GM12878 (cell line): ENCODE results near the gene ATP1A3. TPM values are rescaled to one million over a fixed set of nuclear protein-coding genes. Genes with fewer than 3 reads are reported as not detected.

Experiments used
- ATAC-seq: fragments of 200-7000 bp; cut with Tn5 transposase; 3 replicates; pipeline ENCODE4 v1.9.1; 2020; ENCODE audit warnings: mild to moderate bottlenecking, moderate library complexity
- BruUV-seq: library from RNA; stranded (reverse); fragments of 400-500 nt; replicated peaks from 2 replicates; lab custom pipeline; 2021; lab: Mats Ljungman, UMichigan
- CTCF ChIA-PET: fragments of 300-600 bp; sonication (Branson Sonifier 250); formaldehyde crosslinking; extraction: SDS; loops from one replicate; lab custom pipeline; 2021; ENCODE audit warnings: inconsistent platforms; lab: Yijun Ruan, JAX
- POLR2A ChIA-PET: fragments of 350-600 bp; formaldehyde crosslinking; extraction: SDS; loops from one replicate; lab custom pipeline; 2021; ENCODE audit warnings: inconsistent platforms; lab: Charles Lee
- RAD21 ChIA-PET: fragments of 300-600 bp; sonication (Branson Sonifier 250); formaldehyde crosslinking; loops from one replicate; lab custom pipeline; 2023; ENCODE audit warnings: antibody characterized with exemption; ENCODE audit not compliant: unreplicated experiment; lab: Charles Lee
- SMC1A ChIA-PET: fragments of 300-600 bp; sonication (Branson Sonifier 250); formaldehyde crosslinking; loops from one replicate; lab custom pipeline; 2023; ENCODE audit not compliant: unreplicated experiment, uncharacterized antibody; lab: Charles Lee
- DNase-seq: peaks from one replicate; pipeline ENCODE4 v3.0.0-alpha.2; 2011; ENCODE audit warnings: low read depth, low spot score
- FAIRE-seq: peaks from 3 replicates; lab custom pipeline; 2011; peaks lifted over from hg19 to GRCh38; lab: Jason Lieb, UNC
- H2AFZ ChIP-seq: 2 replicates; pipeline ENCODE4 v1.6.0; 2011; ENCODE audit warnings: low read depth, low read length, control low read depth; ENCODE audit not compliant: control insufficient read depth
- H3K27ac ChIP-seq: 2 replicates; pipeline ENCODE4 v1.5.1; 2011; ENCODE audit warnings: control low read depth; ENCODE audit not compliant: control insufficient read depth, insufficient read depth
- H3K27me3 ChIP-seq, 2 experiments: replicated peaks in 1 of 2; 2 replicates each; pipeline versions ENCODE4 v1.6.0 to v1.6.1; 2011; ENCODE audit warnings: low read length in 1 of 2; ENCODE audit not compliant: control insufficient read depth in 2 of 2, insufficient read depth in 2 of 2
- H3K36me3 ChIP-seq, 2 experiments: 2 replicates each; pipeline ENCODE4 v1.5.1; 2011; ENCODE audit warnings: low read length in 1 of 2; ENCODE audit not compliant: control insufficient read depth in 2 of 2, insufficient read depth in 2 of 2
- H3K4me1 ChIP-seq: 2 replicates; pipeline ENCODE4 v1.6.1; 2011; ENCODE audit warnings: mild to moderate bottlenecking, low read length, moderate library complexity, mixed read lengths; ENCODE audit not compliant: control insufficient read depth, insufficient read depth
- H3K4me2 ChIP-seq: 2 replicates; pipeline ENCODE4 v1.6.0; 2011; ENCODE audit warnings: control low read depth; ENCODE audit not compliant: control insufficient read depth, insufficient read depth
- H3K4me3 ChIP-seq: fragments of 200-600 bp; sonication (generic); 2 replicates; pipeline ENCODE4 v1.5.1; 2016
- H3K79me2 ChIP-seq: 2 replicates; pipeline ENCODE4 v1.6.0; 2011; ENCODE audit warnings: low read length; ENCODE audit not compliant: control insufficient read depth, insufficient read depth
- H3K9ac ChIP-seq: 2 replicates; pipeline ENCODE4 v1.8.0; 2011; ENCODE audit warnings: low read length, control low read depth, mixed read lengths; ENCODE audit not compliant: control insufficient read depth, insufficient read depth
- H3K9me3 ChIP-seq: replicated peaks from 3 replicates; pipeline ENCODE4 v1.5.1; 2011; ENCODE audit warnings: mild to moderate bottlenecking, low read length; ENCODE audit not compliant: control insufficient read depth, insufficient read depth
- H4K20me1 ChIP-seq: 2 replicates; pipeline ENCODE4 v1.6.0; 2011; ENCODE audit not compliant: control insufficient read depth, insufficient read depth
- FOXM1 ChIP-seq: IDR thresholded peaks from 2 replicates; pipeline ENCODE4 v1.6.1; 2012; ENCODE audit warnings: low read depth, mild to moderate bottlenecking, inconsistent platforms, low read length, moderate library complexity
- HCFC1 ChIP-seq: fragments of 150-350 bp; IDR thresholded peaks from 2 replicates; pipeline ENCODE4 v1.6.1; 2014; ENCODE audit warnings: low read length
- IKZF2 ChIP-seq, 2 experiments: fragments of 450-650 bp; IDR thresholded peaks; 2 replicates each; pipeline ENCODE4 v1.6.1; 2017; ENCODE audit warnings: mild to moderate bottlenecking in 2 of 2, moderate library complexity in 2 of 2
- JUNB ChIP-seq: IDR thresholded peaks from 2 replicates; pipeline ENCODE4 v1.6.1; 2016; ENCODE audit warnings: antibody characterized with exemption, mild to moderate bottlenecking
- LARP7 ChIP-seq: fragments of 450-650 bp; IDR thresholded peaks from 2 replicates; pipeline ENCODE4 v1.6.1; 2017; ENCODE audit warnings: mild to moderate bottlenecking
- MTA2 ChIP-seq: fragments of 450-650 bp; IDR thresholded peaks from 2 replicates; pipeline ENCODE4 v1.6.1; 2016; ENCODE audit warnings: low read depth, mild to moderate bottlenecking, moderate library complexity
- MXI1 ChIP-seq: fragments of 150-350 bp; IDR thresholded peaks from 2 replicates; pipeline ENCODE4 v1.6.1; 2011; ENCODE audit warnings: low read depth, mild to moderate bottlenecking, inconsistent platforms, low read length, improper control_type of control experiment
- NFYB ChIP-seq: IDR thresholded peaks from 2 replicates; pipeline ENCODE4 v1.6.1; 2011; ENCODE audit warnings: low read depth, mild to moderate bottlenecking, low read length, improper control_type of control experiment, moderate library complexity; ENCODE audit not compliant: insufficient read depth
- POLR2A ChIP-seq: IDR thresholded peaks from 2 replicates; pipeline ENCODE4 v1.6.1; 2011; ENCODE audit warnings: low read depth, mild to moderate bottlenecking, low read length
- POLR2AphosphoS2 ChIP-seq: IDR thresholded peaks from 2 replicates; pipeline ENCODE4 v1.6.1; 2011; ENCODE audit warnings: low read depth, mild to moderate bottlenecking, low read length, improper control_type of control experiment, moderate library complexity
- POU2F2 ChIP-seq: IDR thresholded peaks from 3 replicates; pipeline ENCODE4 v1.6.1; 2011; ENCODE audit warnings: low read depth, mild to moderate bottlenecking, low read length, borderline replicate concordance
- RAD51 ChIP-seq: fragments of 450-650 bp; IDR thresholded peaks from 2 replicates; pipeline ENCODE4 v1.6.1; 2016; ENCODE audit warnings: moderate library complexity, mild to moderate bottlenecking, inconsistent platforms
- ZNF217 ChIP-seq: fragments of 450-650 bp; IDR thresholded peaks from 2 replicates; pipeline ENCODE4 v1.6.1; 2017; ENCODE audit warnings: antibody characterized with exemption, mild to moderate bottlenecking
- WGBS: methylation state at CpG from one replicate; pipeline ENCODE4 v1.1.6; 2016; ENCODE audit warnings: low lambda C conversion rate; ENCODE audit not compliant: insufficient replicate concordance, insufficient coverage; ENCODE audit errors: missing lambda C conversion rate; 5-methylcytosine and 5-hydroxymethylcytosine counted together
- in situ Hi-C: fragments of 300-500 bp; cut with MboI; formaldehyde crosslinking; loops from 9 replicates; pipeline ENCODE4 v1.14.3; 2018; ENCODE audit warnings: mixed read lengths
- intact Hi-C: fragments of 100-400 bp; cut with micrococcal nuclease; formaldehyde crosslinking; loops from one replicate; pipeline ENCODE4 v1.14.2; 2022; ENCODE audit not compliant: unreplicated experiment
- polyA plus RNA-seq, 11 experiments: library from polyadenylated mRNA; depleted of rRNA in 4 of 11; unstranded in 6 of 11; stranded (reverse) in 5 of 11; fragments of >200 nt; fragmentation: Nextera tagmentation in 4 of 11; fragmentation: Illumina TruSeq in 1 of 11; extraction: Ambion mirVana in 4 of 11; extraction: Trizol in 1 of 11; gene quantifications; 1 replicate in 1 of 11; 2 replicates in 10 of 11; pipeline versions ENCODE4 v1.2.1 to v1.2.3, GENCODE V29; 2011 to 2016; ENCODE audit warnings: inconsistent platforms in 2 of 11, missing spikeins in 2 of 11, low read depth in 1 of 11
- total RNA-seq, 4 experiments: library from RNA; depleted of rRNA in 3 of 4; stranded (reverse); fragments of >200 nt in 3 of 4; fragmentation: Illumina TruSeq in 1 of 4; extraction: Trizol in 1 of 4; gene quantifications; 2 replicates each; pipeline versions ENCODE4 v1.2.1 to v1.2.3, GENCODE V29; 2013 to 2021
- TF ChIP-seq, protein P1 (sequence below): fragments of 450-650 bp; formaldehyde crosslinking; IDR thresholded peaks from 2 replicates; pipeline ENCODE4 v1.4.0; 2022; ENCODE audit warnings: mild to moderate bottlenecking, moderate library complexity
- TF ChIP-seq, protein P2 (sequence below): fragments of 450-650 bp; IDR thresholded peaks from 2 replicates; pipeline ENCODE4 v1.6.1; 2017; ENCODE audit warnings: borderline replicate concordance
- TF ChIP-seq, protein P3 (sequence below): IDR thresholded peaks from 2 replicates; pipeline ENCODE4 v1.6.1; 2012; ENCODE audit warnings: low read length, inconsistent platforms

Gene ATP1A3
- total and polyA plus RNA-seq, 10 of the 15 experiments (the other 5 are each of a cell fraction or from before 2014, with no cell fraction given), result 0.17 to 0.86 (median 0.32) TPM; not detected in 2

DNA sequence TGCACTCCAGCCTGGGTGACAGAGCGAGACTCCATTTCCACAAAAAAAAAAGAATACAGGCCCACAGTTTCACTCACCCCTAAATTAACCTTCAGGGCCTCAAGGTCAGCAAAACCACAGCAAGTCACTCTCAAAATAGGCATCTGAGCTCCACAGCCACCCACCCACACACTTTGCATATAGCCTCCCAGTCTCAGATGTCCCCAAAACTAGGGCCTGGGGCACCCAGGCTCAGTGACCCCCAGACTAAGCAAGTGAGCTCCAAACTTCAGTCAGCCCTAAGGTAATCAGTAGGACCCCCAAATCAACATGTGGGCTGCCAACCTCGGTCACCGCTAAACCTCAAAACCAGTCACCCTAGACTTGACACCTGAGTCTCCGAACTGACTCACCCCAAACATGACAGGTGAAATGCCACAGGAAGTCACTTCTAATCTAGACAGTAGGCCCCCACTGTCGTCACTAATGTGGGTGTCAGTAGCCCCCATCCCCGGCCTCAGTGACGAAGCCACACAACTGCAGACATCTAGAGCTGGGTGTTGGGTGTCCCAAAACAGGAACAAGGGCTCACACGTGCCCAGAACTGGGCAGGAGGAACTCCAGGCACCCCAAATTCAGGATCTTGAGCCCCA, 48.8 kb downstream of the ATP1A3 start:
- in situ Hi-C loops (loop anchor here (5.0 to 25.0 kb wide), 2 partner anchors 73 to 1817 kb away; partner anchors contain the start of gene SMG9), intact Hi-C loops (loop anchor here (2.0 kb wide), 2 partner anchors 60 to 68 kb away; partner anchors contain the start of gene CD79A)
- no TSS peak for BruUV-seq
- Histone ChIP-seq H3K36me3 (no peaks in the 10 kb centered on the region), H3K27me3 (no peaks in the 10 kb centered on the region), H3K4me1 (peaks cover 47% of the 10 kb centered on the region), H2AFZ (no peak overlapping the region; the same call in 1 of the 2 replicates), H3K9ac (peak overlapping the region; percentile 65), H3K4me3 (no peak overlapping the region; the same call in 1 of the 2 replicates), H3K4me2 (peak overlapping the region; percentile 76), H4K20me1 (no peaks in the 10 kb centered on the region), H3K9me3 (no peaks in the 10 kb centered on the region; the same call in 2 of the 3 replicates), H3K27ac (peak overlapping the region; percentile 85), H3K79me2 (no peaks in the 10 kb centered on the region)
- RAD21 ChIA-PET, result interaction anchor here (0.6 to 2.9 kb wide), 11 partner anchors 12 to 184 kb away, joined by 3 to 28 read pairs (median 8); partner anchors contain the start of genes CD79A, RABAC1 and RPS19
- 2% methylated on average over 8 of the region's 8 CpGs for WGBS
- FAIRE-seq (peak; percentile 77), ATAC-seq (peak; percentile 86), DNase-seq (peak; percentile 94)
- POLR2A ChIA-PET, result interaction anchor here (0.6 to 3.1 kb wide), 17 partner anchors 8 to 213 kb away, joined by 3 to 17 read pairs (median 4); partner anchors contain the start of genes CD79A, ERFL, RABAC1 and RPS19
- CTCF ChIA-PET, result interaction anchor here (0.9 to 10.0 kb wide), 9 partner anchors 8 to 152 kb away, joined by 3 to 98 read pairs (median 15); partner anchors contain the start of genes CD79A, RABAC1 and RPS19
- SMC1A ChIA-PET, result interaction anchor here (0.7 to 3.3 kb wide), 10 partner anchors 8 to 192 kb away, joined by 3 to 57 read pairs (median 4); partner anchors contain the start of genes CD79A and RPS19
- TF ChIP-seq HCFC1, result no peak
- TF ChIP-seq, protein P1, sequence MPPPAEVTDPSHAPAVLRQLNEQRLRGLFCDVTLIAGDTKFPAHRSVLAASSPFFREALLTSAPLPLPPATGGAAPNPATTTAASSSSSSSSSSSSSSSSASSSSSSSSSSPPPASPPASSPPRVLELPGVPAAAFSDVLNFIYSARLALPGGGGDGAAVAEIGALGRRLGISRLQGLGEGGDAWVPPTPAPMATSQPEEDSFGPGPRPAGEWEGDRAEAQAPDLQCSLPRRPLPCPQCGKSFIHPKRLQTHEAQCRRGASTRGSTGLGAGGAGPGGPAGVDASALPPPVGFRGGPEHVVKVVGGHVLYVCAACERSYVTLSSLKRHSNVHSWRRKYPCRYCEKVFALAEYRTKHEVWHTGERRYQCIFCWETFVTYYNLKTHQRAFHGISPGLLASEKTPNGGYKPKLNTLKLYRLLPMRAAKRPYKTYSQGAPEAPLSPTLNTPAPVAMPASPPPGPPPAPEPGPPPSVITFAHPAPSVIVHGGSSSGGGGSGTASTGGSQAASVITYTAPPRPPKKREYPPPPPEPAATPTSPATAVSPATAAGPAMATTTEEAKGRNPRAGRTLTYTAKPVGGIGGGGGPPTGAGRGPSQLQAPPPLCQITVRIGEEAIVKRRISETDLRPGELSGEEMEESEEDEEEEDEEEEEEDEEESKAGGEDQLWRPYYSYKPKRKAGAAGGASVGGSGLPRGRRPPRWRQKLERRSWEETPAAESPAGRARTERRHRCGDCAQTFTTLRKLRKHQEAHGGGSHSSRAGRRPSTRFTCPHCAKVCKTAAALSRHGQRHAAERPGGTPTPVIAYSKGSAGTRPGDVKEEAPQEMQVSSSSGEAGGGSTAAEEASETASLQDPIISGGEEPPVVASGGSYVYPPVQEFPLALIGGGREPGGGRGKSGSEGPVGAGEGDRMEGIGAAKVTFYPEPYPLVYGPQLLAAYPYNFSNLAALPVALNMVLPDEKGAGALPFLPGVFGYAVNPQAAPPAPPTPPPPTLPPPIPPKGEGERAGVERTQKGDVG (CRISPR knock-in tag), result no peak
- TF ChIP-seq IKZF2 (IDR thresholded peaks at IDR 0.05), result peak; percentile 94
- peak; percentile 76 for TF ChIP-seq RAD51
- TF ChIP-seq, protein P2, sequence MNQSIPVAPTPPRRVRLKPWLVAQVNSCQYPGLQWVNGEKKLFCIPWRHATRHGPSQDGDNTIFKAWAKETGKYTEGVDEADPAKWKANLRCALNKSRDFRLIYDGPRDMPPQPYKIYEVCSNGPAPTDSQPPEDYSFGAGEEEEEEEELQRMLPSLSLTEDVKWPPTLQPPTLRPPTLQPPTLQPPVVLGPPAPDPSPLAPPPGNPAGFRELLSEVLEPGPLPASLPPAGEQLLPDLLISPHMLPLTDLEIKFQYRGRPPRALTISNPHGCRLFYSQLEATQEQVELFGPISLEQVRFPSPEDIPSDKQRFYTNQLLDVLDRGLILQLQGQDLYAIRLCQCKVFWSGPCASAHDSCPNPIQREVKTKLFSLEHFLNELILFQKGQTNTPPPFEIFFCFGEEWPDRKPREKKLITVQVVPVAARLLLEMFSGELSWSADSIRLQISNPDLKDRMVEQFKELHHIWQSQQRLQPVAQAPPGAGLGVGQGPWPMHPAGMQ, result 0 out of 2 replicates have a peak, but pooled peaks have one; percentile 52
- TF ChIP-seq FOXM1, result peak; percentile 95
- peak; percentile 98 for TF ChIP-seq MTA2
- TF ChIP-seq, protein P3, sequence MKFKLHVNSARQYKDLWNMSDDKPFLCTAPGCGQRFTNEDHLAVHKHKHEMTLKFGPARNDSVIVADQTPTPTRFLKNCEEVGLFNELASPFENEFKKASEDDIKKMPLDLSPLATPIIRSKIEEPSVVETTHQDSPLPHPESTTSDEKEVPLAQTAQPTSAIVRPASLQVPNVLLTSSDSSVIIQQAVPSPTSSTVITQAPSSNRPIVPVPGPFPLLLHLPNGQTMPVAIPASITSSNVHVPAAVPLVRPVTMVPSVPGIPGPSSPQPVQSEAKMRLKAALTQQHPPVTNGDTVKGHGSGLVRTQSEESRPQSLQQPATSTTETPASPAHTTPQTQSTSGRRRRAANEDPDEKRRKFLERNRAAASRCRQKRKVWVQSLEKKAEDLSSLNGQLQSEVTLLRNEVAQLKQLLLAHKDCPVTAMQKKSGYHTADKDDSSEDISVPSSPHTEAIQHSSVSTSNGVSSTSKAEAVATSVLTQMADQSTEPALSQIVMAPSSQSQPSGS, result peak; percentile 89
- TF ChIP-seq POLR2A, result peak; percentile 54
- peak; percentile 49; the same call in 1 of the 2 replicates for TF ChIP-seq LARP7
- peak; percentile 22 for TF ChIP-seq ZNF217
- peak; percentile 66; the same call in 1 of the 2 replicates for TF ChIP-seq JUNB
- TF ChIP-seq POLR2AphosphoS2, result no peak
- TF ChIP-seq MXI1, result 0 out of 2 replicates have a peak, but pooled peaks have one; percentile 59
- TF ChIP-seq NFYB, result no peak
- peak; percentile 99 for TF ChIP-seq POU2F2
